Measurements from ENCODE around the gene CYP11A1. TPM values are rescaled to one million over a fixed set of nuclear protein-coding genes. Genes with fewer than 3 reads are reported as not detected.

CYP11A1 gene
- total and polyA plus RNA-seq, 10 of the 15 experiments (the other 5 are each of a cell fraction or from before 2014, with no cell fraction given) = 0.11 to 1.2 (median 0.23) TPM; not detected in 5

- TF ChIP-seq MEF2A (IDR thresholded peaks at IDR 0.05; ENCODE audit: insufficient read depth, low read depth, low read length) (peak; percentile 70; the same call in 1 of the 2 replicates), TCF3 (IDR thresholded peaks at IDR 0.05; ENCODE audit: borderline replicate concordance, insufficient read depth, low read depth, low read length) (peak; percentile 64; the same call in 1 of the 2 replicates), ZBED1 (IDR thresholded peaks at IDR 0.05; ENCODE audit: borderline replicate concordance) (peak; percentile 37; the same call in 1 of the 2 replicates), SMARCA5 (IDR thresholded peaks at IDR 0.05) (peak; percentile 92), NBN (IDR thresholded peaks at IDR 0.05) (peak; percentile 99), CREM (IDR thresholded peaks at IDR 0.05; ENCODE audit: low read depth) (peak; percentile 91), FOXK2 (IDR thresholded peaks at IDR 0.05) (no peak), EP300 (IDR thresholded peaks at IDR 0.05; ENCODE audit: borderline replicate concordance in 1 of 2, control insufficient read depth in 1 of 2, low read depth in 2 of 2, low read length in 2 of 2) (peak; percentile 95 to 96; a peak in 3 of 4 replicates), ZNF274 (IDR thresholded peaks at IDR 0.05; ENCODE audit: insufficient read depth, insufficient read length) (no peak), KAT2A (conservative IDR thresholded peaks at IDR 0.05; ENCODE audit: control insufficient read depth, low read depth, low read length) (no peak), KLF5 (IDR thresholded peaks at IDR 0.05; ENCODE audit: partially characterized antibody) (peak; percentile 86), SUZ12 (IDR thresholded peaks at IDR 0.05; ENCODE audit: unreplicated experiment) (no peak), TCF12 (IDR thresholded peaks at IDR 0.05; ENCODE audit: low read depth, low read length) (peak; percentile 66), DPF2 (IDR thresholded peaks at IDR 0.05) (peak; percentile 75; the same call in 1 of the 2 replicates), CBFB (IDR thresholded peaks at IDR 0.05; ENCODE audit: low read depth) (peak; percentile 53; the same call in 1 of the 2 replicates), SRF (IDR thresholded peaks at IDR 0.05; ENCODE audit: low read depth in 2 of 2, low read length in 2 of 2) (no peak), ELK1 (IDR thresholded peaks at IDR 0.05; ENCODE audit: low read depth, low read length) (0 out of 2 replicates have a peak, but pooled peaks have one; percentile 3), RBBP5 (conservative IDR thresholded peaks at IDR 0.05) (no peak), SIX5 (IDR thresholded peaks at IDR 0.05; ENCODE audit: low read depth, low read length, severe bottlenecking) (peak; percentile 18), ZZZ3 (IDR thresholded peaks at IDR 0.05; ENCODE audit: control insufficient read depth, insufficient read length, low read depth) (no peak), ESRRA (IDR thresholded peaks at IDR 0.05; ENCODE audit: low read length) (peak; percentile 79; the same call in 1 of the 2 replicates), IRF4 (IDR thresholded peaks at IDR 0.05; ENCODE audit: low read depth, low read length) (peak; percentile 79)
- TF ChIP-seq, protein P1, sequence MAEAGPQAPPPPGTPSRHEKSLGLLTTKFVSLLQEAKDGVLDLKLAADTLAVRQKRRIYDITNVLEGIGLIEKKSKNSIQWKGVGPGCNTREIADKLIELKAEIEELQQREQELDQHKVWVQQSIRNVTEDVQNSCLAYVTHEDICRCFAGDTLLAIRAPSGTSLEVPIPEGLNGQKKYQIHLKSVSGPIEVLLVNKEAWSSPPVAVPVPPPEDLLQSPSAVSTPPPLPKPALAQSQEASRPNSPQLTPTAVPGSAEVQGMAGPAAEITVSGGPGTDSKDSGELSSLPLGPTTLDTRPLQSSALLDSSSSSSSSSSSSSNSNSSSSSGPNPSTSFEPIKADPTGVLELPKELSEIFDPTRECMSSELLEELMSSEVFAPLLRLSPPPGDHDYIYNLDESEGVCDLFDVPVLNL (IDR thresholded peaks at IDR 0.05; ENCODE audit: low read depth, low read length) = no peak
- TF ChIP-seq, protein P2, sequence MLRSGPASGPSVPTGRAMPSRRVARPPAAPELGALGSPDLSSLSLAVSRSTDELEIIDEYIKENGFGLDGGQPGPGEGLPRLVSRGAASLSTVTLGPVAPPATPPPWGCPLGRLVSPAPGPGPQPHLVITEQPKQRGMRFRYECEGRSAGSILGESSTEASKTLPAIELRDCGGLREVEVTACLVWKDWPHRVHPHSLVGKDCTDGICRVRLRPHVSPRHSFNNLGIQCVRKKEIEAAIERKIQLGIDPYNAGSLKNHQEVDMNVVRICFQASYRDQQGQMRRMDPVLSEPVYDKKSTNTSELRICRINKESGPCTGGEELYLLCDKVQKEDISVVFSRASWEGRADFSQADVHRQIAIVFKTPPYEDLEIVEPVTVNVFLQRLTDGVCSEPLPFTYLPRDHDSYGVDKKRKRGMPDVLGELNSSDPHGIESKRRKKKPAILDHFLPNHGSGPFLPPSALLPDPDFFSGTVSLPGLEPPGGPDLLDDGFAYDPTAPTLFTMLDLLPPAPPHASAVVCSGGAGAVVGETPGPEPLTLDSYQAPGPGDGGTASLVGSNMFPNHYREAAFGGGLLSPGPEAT (IDR thresholded peaks at IDR 0.05; ENCODE audit: low read depth) = peak; percentile 84
- TF ChIP-seq, protein P3, sequence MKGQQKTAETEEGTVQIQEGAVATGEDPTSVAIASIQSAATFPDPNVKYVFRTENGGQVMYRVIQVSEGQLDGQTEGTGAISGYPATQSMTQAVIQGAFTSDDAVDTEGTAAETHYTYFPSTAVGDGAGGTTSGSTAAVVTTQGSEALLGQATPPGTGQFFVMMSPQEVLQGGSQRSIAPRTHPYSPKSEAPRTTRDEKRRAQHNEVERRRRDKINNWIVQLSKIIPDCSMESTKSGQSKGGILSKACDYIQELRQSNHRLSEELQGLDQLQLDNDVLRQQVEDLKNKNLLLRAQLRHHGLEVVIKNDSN (IDR thresholded peaks at IDR 0.05; ENCODE audit: borderline replicate concordance, extremely low read length, insufficient read depth, low read depth, low read length) = no peak
Observed at GRCh38 chr15:74396445-74397238, 29.2 kb upstream of the CYP11A1 start (continued).
